Activated B cell treated with CpG ODN at 0.5 μM for 24 hours (primary cell): ENCODE results near the gene HPSE2. TPM values are rescaled to one million over a fixed set of nuclear protein-coding genes. Genes with fewer than 3 reads are reported as not detected.
"Not testable (repeated sequence)": the region's sequence is repeated elsewhere in the genome, so short reads cannot be mapped to it uniquely, and the experiment has no call there.

Experiments
- ATAC-seq: fragments of 200-7000 bp; cut with Tn5 transposase; one replicate; pipeline ENCODE4 v1.10.0; 2021; ENCODE audit warnings: low read depth, mild to moderate bottlenecking, moderate library complexity
- CTCF ChIA-PET: fragments of 350-600 bp; sonication (Branson Sonifier 250); formaldehyde crosslinking; loops from one replicate; lab custom pipeline; 2021; ENCODE audit warnings: antibody characterized with exemption; lab: Charles Lee
- POLR2A ChIA-PET: fragments of 350-600 bp; sonication (Branson Sonifier 250); formaldehyde crosslinking; loops from one replicate; lab custom pipeline; 2021; ENCODE audit warnings: antibody characterized with exemption; lab: Charles Lee
- DNase-seq: peaks from one replicate; pipeline ENCODE4 v3.0.0; 2022
- H3K27ac Mint-ChIP-seq: one replicate; pipeline ENCODE4 v1.8.0; 2020; ENCODE audit warnings: mixed read lengths
- H3K27me3 Mint-ChIP-seq: one replicate; pipeline ENCODE4 v1.8.0; 2021; ENCODE audit warnings: mixed read lengths
- H3K36me3 Mint-ChIP-seq: one replicate; pipeline ENCODE4 v1.8.0; 2021; ENCODE audit warnings: low read depth, mixed read lengths
- H3K4me1 Mint-ChIP-seq: one replicate; pipeline ENCODE4 v1.8.0; 2021; ENCODE audit warnings: mixed read lengths
- H3K4me3 Mint-ChIP-seq: one replicate; pipeline ENCODE4 v1.8.0; 2020; ENCODE audit warnings: mild to moderate bottlenecking, mixed read lengths
- H3K9me3 Mint-ChIP-seq: one replicate; pipeline ENCODE4 v1.8.0; 2020; ENCODE audit warnings: mixed read lengths
- CTCF ChIP-seq: fragments of 200-600 bp; IDR thresholded peaks from one replicate; pipeline ENCODE4 v1.8.0; 2022; ENCODE audit warnings: antibody characterized with exemption, mild to moderate bottlenecking
- intact Hi-C: fragments of 100-400 bp; cut with micrococcal nuclease; formaldehyde crosslinking; loops from one replicate; pipeline ENCODE4 v1.15.1; 2024
- total RNA-seq: library from RNA; stranded (reverse); gene quantifications from 2 replicates; pipeline ENCODE4 v1.2.3, GENCODE V29; 2022

Gene HPSE2
- total RNA-seq, 1 donor from 2014 or later, result not detected

- no peak overlapping the region for H3K4me3 Mint-ChIP-seq
- no peaks in the 10 kb centered on the region for H3K4me1 Mint-ChIP-seq
- intact Hi-C loops, result no loop called here
- ChIA-PET POLR2A (no interaction called here), CTCF (no interaction called here)
- no peak for TF ChIP-seq CTCF
- DNase-seq, result no peak
- H3K36me3 Mint-ChIP-seq, result no peaks in the 10 kb centered on the region
- no peak for ATAC-seq
- H3K27me3 Mint-ChIP-seq, result peaks cover 2% of the 10 kb centered on the region
- H3K9me3 Mint-ChIP-seq, result no peaks in the 10 kb centered on the region
- no peak overlapping the region for H3K27ac Mint-ChIP-seq
These were observed 241.6 kb downstream of the HPSE2 start for GRCh38 chr10:98994030-98994429.

- DNase-seq, H3K9me3 Mint-ChIP-seq, POLR2A ChIA-PET, H3K4me3 Mint-ChIP-seq, H3K4me1 Mint-ChIP-seq, ATAC-seq, intact Hi-C loops, H3K27ac Mint-ChIP-seq, H3K36me3 Mint-ChIP-seq, H3K27me3 Mint-ChIP-seq, CTCF ChIA-PET: not testable (repeated sequence)
These were observed 251.9 kb downstream of the HPSE2 start for GRCh38 chr10:98983751-98984150.

- Mint-ChIP-seq H3K9me3 (peaks cover 9% of the 10 kb centered on the region), H3K36me3 (no peaks in the 10 kb centered on the region), H3K4me3 (no peak overlapping the region), H3K4me1 (no peaks in the 10 kb centered on the region), H3K27ac (no peak overlapping the region), H3K27me3 (no peaks in the 10 kb centered on the region)
- intact Hi-C loops, result no loop called here
- DNase-seq (no peak), ATAC-seq (no peak)
- TF ChIP-seq CTCF, result no peak
- ChIA-PET CTCF (no interaction called here), POLR2A (no interaction called here)
These were observed 255.3 kb downstream of the HPSE2 start for GRCh38 chr10:98980353-98980752.

GRCh38 chr10:98971464-98971863 is 264.2 kb downstream of the HPSE2 start:
- no peak for TF ChIP-seq CTCF
- Mint-ChIP-seq H3K27ac (no peak overlapping the region), H3K27me3 (no peaks in the 10 kb centered on the region), H3K36me3 (no peaks in the 10 kb centered on the region), H3K9me3 (peaks cover under 1% of the 10 kb centered on the region), H3K4me3 (no peak overlapping the region), H3K4me1 (no peaks in the 10 kb centered on the region)
- CTCF ChIA-PET, result no interaction called here
- POLR2A ChIA-PET, result no interaction called here
- intact Hi-C loops, result no loop called here
- DNase-seq, result no peak
- no peak for ATAC-seq

GRCh38 chr10:98967601-98968000 is 268.1 kb downstream of the HPSE2 start:
- no peaks in the 10 kb centered on the region for H3K9me3 Mint-ChIP-seq
- no peaks in the 10 kb centered on the region for H3K36me3 Mint-ChIP-seq
- H3K27me3 Mint-ChIP-seq, result no peaks in the 10 kb centered on the region
- H3K4me1 Mint-ChIP-seq, result no peaks in the 10 kb centered on the region
- POLR2A ChIA-PET, result no interaction called here
- intact Hi-C loops, result no loop called here
- H3K4me3 Mint-ChIP-seq, result no peak overlapping the region
- no peak for ATAC-seq
- TF ChIP-seq CTCF, result no peak
- CTCF ChIA-PET, result no interaction called here
- no peak overlapping the region for H3K27ac Mint-ChIP-seq
- DNase-seq, result no peak

GRCh38 chr10:98963608-98964007 is 272.0 kb downstream of the HPSE2 start:
- Mint-ChIP-seq H3K36me3 (no peaks in the 10 kb centered on the region), H3K9me3 (no peaks in the 10 kb centered on the region), H3K27me3 (no peaks in the 10 kb centered on the region), H3K4me3 (no peak overlapping the region), H3K27ac (no peak overlapping the region), H3K4me1 (no peaks in the 10 kb centered on the region)
- DNase-seq (no peak), ATAC-seq (no peak)
- CTCF ChIA-PET, result no interaction called here
- POLR2A ChIA-PET, result no interaction called here
- no peak for TF ChIP-seq CTCF
- intact Hi-C loops, result no loop called here
